K562 (cell line): ENCODE data around the gene ULBP1. TPM values are rescaled to one million over a fixed set of nuclear protein-coding genes. Genes with fewer than 3 reads are reported as not detected.
A peak's percentile ranks its signal among the peaks of the same experiment; 100 is the strongest.

Experiments used
- CBX1 ChIP-seq: sonication (generic); IDR thresholded peaks from 2 replicates; pipeline ENCODE4 v1.6.1; 2016; ENCODE audit warnings: antibody characterized with exemption, low read depth, mild to moderate bottlenecking
- ETV5 ChIP-seq: sonication (generic); formaldehyde crosslinking; IDR thresholded peaks from 2 replicates; pipeline ENCODE4 v1.4.0; 2020; ENCODE audit warnings: low read depth, mild to moderate bottlenecking, missing genetic modification reagents
- FOXM1 ChIP-seq, 2 experiments: fragments of 450-650 bp in 1 of 2; sonication (generic) in 1 of 2; formaldehyde crosslinking in 1 of 2; IDR thresholded peaks; 2 replicates each; pipeline versions ENCODE4 v1.6.1 to v1.9.0; 2017 to 2022; ENCODE audit warnings: low read depth in 2 of 2, mild to moderate bottlenecking in 2 of 2, missing genetic modification reagents in 1 of 2, moderate library complexity in 1 of 2
- IFI16 ChIP-seq: fragments of 250-450 bp; sonication (Bioruptor Pico); IDR thresholded peaks from 2 replicates; pipeline ENCODE4 v2.1.2; 2022; ENCODE audit warnings: mild to moderate bottlenecking, inconsistent platforms
- KDM1A ChIP-seq, 2 experiments: fragments of 450-650 bp; IDR thresholded peaks; 2 replicates each; pipeline ENCODE4 v1.6.1; 2016; ENCODE audit warnings: mild to moderate bottlenecking in 2 of 2
- MTA1 ChIP-seq: fragments of 450-650 bp; IDR thresholded peaks from 2 replicates; pipeline ENCODE4 v1.6.1; 2017; ENCODE audit warnings: borderline replicate concordance
- NCOA6 ChIP-seq: fragments of 450-650 bp; IDR thresholded peaks from 2 replicates; pipeline ENCODE4 v1.6.1; 2017; ENCODE audit warnings: mild to moderate bottlenecking
- POU5F1 ChIP-seq: fragments of 150-350 bp; IDR thresholded peaks from 2 replicates; pipeline ENCODE4 v1.6.1; 2014; ENCODE audit warnings: borderline replicate concordance, low read length, low read depth, mild to moderate bottlenecking; ENCODE audit not compliant: partially characterized antibody
- RBM25 ChIP-seq: fragments of 200-400 bp; formaldehyde crosslinking; IDR thresholded peaks from 2 replicates; pipeline ENCODE4 v1.6.1; 2018; ENCODE audit warnings: low read length, low read depth, moderate library complexity; ENCODE audit not compliant: severe bottlenecking
- RHOXF2B ChIP-seq: fragments of 250-450 bp; sonication (Bioruptor Pico); conservative IDR thresholded peaks from 2 replicates; pipeline ENCODE4 v1.5.1; 2021
- SIRT6 ChIP-seq: IDR thresholded peaks from one replicate; pipeline ENCODE4 v1.6.1; 2012; ENCODE audit warnings: low read depth, mild to moderate bottlenecking, control low read depth, inconsistent platforms, low read length, moderate library complexity
- ZBED1 ChIP-seq: IDR thresholded peaks from 2 replicates; pipeline ENCODE4 v1.6.1; 2014
- ZNF143 ChIP-seq: sonication (generic); formaldehyde crosslinking; IDR thresholded peaks from 2 replicates; pipeline ENCODE4 v1.9.0; 2022; ENCODE audit warnings: mild to moderate bottlenecking, missing genetic modification reagents
- ZNF212 ChIP-seq: fragments of 450-650 bp; formaldehyde crosslinking; IDR thresholded peaks from 2 replicates; pipeline ENCODE4 v1.4.0; 2020; ENCODE audit warnings: mild to moderate bottlenecking
- ZNF431 ChIP-seq: sonication (generic); formaldehyde crosslinking; IDR thresholded peaks from 2 replicates; pipeline ENCODE4 v1.8.0; 2022; ENCODE audit warnings: mild to moderate bottlenecking, missing genetic modification reagents
- ZNF561 ChIP-seq: fragments of 450-650 bp; formaldehyde crosslinking; conservative IDR thresholded peaks from 2 replicates; pipeline ENCODE4 v1.4.0; 2020; ENCODE audit warnings: mild to moderate bottlenecking, moderate library complexity
- polyA plus RNA-seq, 8 experiments: library from polyadenylated mRNA; depleted of rRNA in 4 of 8; stranded (reverse) in 5 of 8; unstranded in 3 of 8; fragments of >200 nt; fragmentation: Nextera tagmentation in 2 of 8; fragmentation: Illumina TruSeq in 1 of 8; extraction: Ambion mirVana in 2 of 8; extraction: Trizol in 1 of 8; gene quantifications; 2 replicates each; pipeline versions ENCODE4 v1.2.1 to v1.2.3, GENCODE V29; 2011 to 2014; ENCODE audit warnings: inconsistent platforms in 1 of 8, missing spikeins in 1 of 8
- total RNA-seq, 7 experiments: library from RNA; depleted of rRNA in 6 of 7; stranded (reverse); fragments of >200 nt in 6 of 7; fragmentation: Illumina TruSeq in 2 of 7; extraction: Trizol in 2 of 7; gene quantifications; 2 replicates each; pipeline versions ENCODE4 v1.2.1 to v1.2.3, GENCODE V29; 2011 to 2021; ENCODE audit warnings: low replicate concordance in 1 of 7
- TF ChIP-seq, protein P1 (sequence below): fragments of 450-650 bp; IDR thresholded peaks from 2 replicates; pipeline ENCODE4 v1.6.1; 2017; ENCODE audit warnings: antibody characterized with exemption, mild to moderate bottlenecking
- TF ChIP-seq, protein P2 (sequence below), 2 experiments: fragments of 200-800 bp in 1 of 2; sonication (Bioruptor generic) in 1 of 2; sonication (generic) in 1 of 2; formaldehyde crosslinking in 1 of 2; IDR thresholded peaks in 1 of 2; conservative IDR thresholded peaks in 1 of 2; 2 replicates each; pipeline versions ENCODE4 v1.5.0 to v1.6.1; 2016 to 2020; ENCODE audit warnings: missing compliant biosample characterization in 1 of 2, missing genetic modification characterization in 1 of 2, missing genetic modification reagents in 1 of 2
- TF ChIP-seq, protein P3 (sequence below), 2 experiments: IDR thresholded peaks; 2 replicates each; pipeline ENCODE4 v1.6.1; 2011; ENCODE audit warnings: borderline replicate concordance in 1 of 2, control low read depth in 1 of 2, low read depth in 1 of 2, low read length in 1 of 2, mild to moderate bottlenecking in 1 of 2, mixed read lengths in 1 of 2, moderate library complexity in 1 of 2; ENCODE audit not compliant: insufficient read depth in 1 of 2, insufficient read length in 1 of 2, poor library complexity in 1 of 2, severe bottlenecking in 1 of 2; ENCODE audit errors: extremely low read depth in 1 of 2
- TF ChIP-seq, protein P4 (sequence below): fragments of 250-450 bp; sonication (Bioruptor Pico); IDR thresholded peaks from 2 replicates; pipeline ENCODE4 v1.8.0; 2022; ENCODE audit warnings: moderate library complexity, mild to moderate bottlenecking, inconsistent platforms

The ULBP1 gene
- total and polyA plus RNA-seq, 9 of the 15 experiments (the other 6 are each of a cell fraction or from before 2014, with no cell fraction given), result 0.33 to 6.0 (median 2.5) TPM

DNA sequence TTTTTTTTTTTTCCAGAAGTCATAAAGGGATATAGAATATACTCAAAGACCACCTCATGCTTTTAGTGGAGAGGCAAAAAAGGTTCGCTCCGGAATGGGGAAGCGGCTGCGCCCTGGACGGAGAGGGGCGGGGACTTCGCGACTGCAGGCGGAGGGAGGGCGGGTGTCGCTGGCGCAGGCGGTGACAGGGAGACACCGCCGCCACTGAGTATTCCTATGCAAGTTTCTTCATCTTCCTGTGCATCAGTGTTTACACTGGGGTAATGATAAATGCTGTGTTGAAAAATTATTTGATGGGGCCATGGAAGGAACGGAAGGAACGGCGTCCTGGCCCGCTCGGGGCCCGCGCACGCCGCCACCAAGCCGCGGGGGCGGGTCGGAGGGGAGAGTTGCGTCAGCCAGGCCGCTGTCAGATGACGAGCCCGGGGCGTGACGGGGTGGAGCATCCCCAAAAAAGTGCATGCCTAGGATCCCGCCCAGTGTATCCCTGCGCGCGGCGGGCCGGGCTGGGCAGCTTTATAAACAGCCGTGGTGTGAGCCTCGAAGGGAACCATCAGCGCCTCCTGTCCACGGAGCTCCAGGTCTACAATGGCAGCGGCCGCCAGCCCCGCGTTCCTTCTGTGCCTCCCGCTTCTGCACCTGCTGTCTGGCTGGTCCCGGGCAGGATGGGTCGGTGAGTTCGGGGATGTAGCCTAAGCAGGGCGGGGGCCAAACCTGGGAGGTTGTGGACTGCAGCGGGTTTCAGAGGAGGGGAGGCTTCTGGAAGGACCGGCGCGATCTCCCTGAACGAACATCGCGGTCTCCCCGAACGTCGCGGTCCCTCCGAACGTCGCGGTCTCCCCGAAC lies at the start of gene ULBP1 (continued):
- TF ChIP-seq, protein P1, sequence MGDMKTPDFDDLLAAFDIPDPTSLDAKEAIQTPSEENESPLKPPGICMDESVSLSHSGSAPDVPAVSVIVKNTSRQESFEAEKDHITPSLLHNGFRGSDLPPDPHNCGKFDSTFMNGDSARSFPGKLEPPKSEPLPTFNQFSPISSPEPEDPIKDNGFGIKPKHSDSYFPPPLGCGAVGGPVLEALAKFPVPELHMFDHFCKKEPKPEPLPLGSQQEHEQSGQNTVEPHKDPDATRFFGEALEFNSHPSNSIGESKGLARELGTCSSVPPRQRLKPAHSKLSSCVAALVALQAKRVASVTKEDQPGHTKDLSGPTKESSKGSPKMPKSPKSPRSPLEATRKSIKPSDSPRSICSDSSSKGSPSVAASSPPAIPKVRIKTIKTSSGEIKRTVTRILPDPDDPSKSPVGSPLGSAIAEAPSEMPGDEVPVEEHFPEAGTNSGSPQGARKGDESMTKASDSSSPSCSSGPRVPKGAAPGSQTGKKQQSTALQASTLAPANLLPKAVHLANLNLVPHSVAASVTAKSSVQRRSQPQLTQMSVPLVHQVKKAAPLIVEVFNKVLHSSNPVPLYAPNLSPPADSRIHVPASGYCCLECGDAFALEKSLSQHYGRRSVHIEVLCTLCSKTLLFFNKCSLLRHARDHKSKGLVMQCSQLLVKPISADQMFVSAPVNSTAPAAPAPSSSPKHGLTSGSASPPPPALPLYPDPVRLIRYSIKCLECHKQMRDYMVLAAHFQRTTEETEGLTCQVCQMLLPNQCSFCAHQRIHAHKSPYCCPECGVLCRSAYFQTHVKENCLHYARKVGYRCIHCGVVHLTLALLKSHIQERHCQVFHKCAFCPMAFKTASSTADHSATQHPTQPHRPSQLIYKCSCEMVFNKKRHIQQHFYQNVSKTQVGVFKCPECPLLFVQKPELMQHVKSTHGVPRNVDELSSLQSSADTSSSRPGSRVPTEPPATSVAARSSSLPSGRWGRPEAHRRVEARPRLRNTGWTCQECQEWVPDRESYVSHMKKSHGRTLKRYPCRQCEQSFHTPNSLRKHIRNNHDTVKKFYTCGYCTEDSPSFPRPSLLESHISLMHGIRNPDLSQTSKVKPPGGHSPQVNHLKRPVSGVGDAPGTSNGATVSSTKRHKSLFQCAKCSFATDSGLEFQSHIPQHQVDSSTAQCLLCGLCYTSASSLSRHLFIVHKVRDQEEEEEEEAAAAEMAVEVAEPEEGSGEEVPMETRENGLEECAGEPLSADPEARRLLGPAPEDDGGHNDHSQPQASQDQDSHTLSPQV, result peak; percentile 54; the same call in 1 of the 2 replicates
- TF ChIP-seq ZNF431 (CRISPR knock-in tag) (no peak), ZNF143 (CRISPR knock-in tag) (0 out of 2 replicates have a peak, but pooled peaks have one; percentile 41), RBM25 (no peak), ETV5 (CRISPR knock-in tag) (peak; percentile 66; the same call in 1 of the 2 replicates), RHOXF2B (CRISPR knock-in tag) (no peak), ZNF212 (CRISPR knock-in tag) (no peak), ZBED1 (no peak), ZNF561 (no peak), NCOA6 (no peak), SIRT6 (no peak), CBX1 (peak; percentile 67; the same call in 1 of the 2 replicates), POU5F1 (no peak), KDM1A (IDR thresholded peaks at IDR 0.05) (no peak), FOXM1 (IDR thresholded peaks at IDR 0.05; ENCODE audit: low read depth) (no peak), FOXM1 (CRISPR knock-in tag; IDR thresholded peaks at IDR 0.05; ENCODE audit: low read depth) (0 out of 2 replicates have a peak, but pooled peaks have one; percentile 33), MTA1 (peak; percentile 90), IFI16 (CRISPR knock-in tag) (no peak)
- TF ChIP-seq, protein P2, sequence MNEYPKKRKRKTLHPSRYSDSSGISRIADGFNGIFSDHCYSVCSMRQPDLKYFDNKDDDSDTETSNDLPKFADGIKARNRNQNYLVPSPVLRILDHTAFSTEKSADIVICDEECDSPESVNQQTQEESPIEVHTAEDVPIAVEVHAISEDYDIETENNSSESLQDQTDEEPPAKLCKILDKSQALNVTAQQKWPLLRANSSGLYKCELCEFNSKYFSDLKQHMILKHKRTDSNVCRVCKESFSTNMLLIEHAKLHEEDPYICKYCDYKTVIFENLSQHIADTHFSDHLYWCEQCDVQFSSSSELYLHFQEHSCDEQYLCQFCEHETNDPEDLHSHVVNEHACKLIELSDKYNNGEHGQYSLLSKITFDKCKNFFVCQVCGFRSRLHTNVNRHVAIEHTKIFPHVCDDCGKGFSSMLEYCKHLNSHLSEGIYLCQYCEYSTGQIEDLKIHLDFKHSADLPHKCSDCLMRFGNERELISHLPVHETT (CRISPR knock-in tag; conservative IDR thresholded peaks at IDR 0.05 in 1 of 2, IDR thresholded peaks at IDR 0.05 in 1 of 2), result peak in 1 of 2 experiments; percentile 58; a peak in 1 of 4 replicates
- TF ChIP-seq, protein P3, sequence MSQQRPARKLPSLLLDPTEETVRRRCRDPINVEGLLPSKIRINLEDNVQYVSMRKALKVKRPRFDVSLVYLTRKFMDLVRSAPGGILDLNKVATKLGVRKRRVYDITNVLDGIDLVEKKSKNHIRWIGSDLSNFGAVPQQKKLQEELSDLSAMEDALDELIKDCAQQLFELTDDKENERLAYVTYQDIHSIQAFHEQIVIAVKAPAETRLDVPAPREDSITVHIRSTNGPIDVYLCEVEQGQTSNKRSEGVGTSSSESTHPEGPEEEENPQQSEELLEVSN (IDR thresholded peaks at IDR 0.05; ENCODE audit: borderline replicate concordance in 1 of 2, extremely low read depth in 1 of 2, insufficient read depth in 1 of 2, insufficient read length in 1 of 2, low read depth in 1 of 2, low read length in 1 of 2, poor library complexity in 1 of 2, severe bottlenecking in 1 of 2), result peak; percentile 87 to 94
- TF ChIP-seq, protein P4, sequence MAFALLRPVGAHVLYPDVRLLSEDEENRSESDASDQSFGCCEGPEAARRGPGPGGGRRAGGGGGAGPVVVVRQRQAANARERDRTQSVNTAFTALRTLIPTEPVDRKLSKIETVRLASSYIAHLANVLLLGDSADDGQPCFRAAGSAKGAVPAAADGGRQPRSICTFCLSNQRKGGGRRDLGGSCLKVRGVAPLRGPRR (CRISPR knock-in tag), result no peak
